Keratinocyte (primary cell): ENCODE results near the gene ATAD1. TPM values are rescaled to one million over a fixed set of nuclear protein-coding genes. Genes with fewer than 3 reads are reported as not detected.

ENCODE experiments used
- DNase-seq: peaks from one replicate; pipeline ENCODE4 v3.0.0-alpha.2; 2011; ENCODE audit warnings: low read depth, missing footprints, low spot score
- FAIRE-seq: peaks from 2 replicates; lab custom pipeline; 2011; peaks lifted over from hg19 to GRCh38; lab: Jason Lieb, UNC
- H2AFZ ChIP-seq: 2 replicates; pipeline ENCODE4 v1.6.0; 2012; ENCODE audit warnings: low read length, control low read depth, inconsistent platforms; ENCODE audit not compliant: control insufficient read depth
- H3K27ac ChIP-seq: 2 replicates; pipeline ENCODE4 v1.5.1; 2011; ENCODE audit warnings: low read length; ENCODE audit not compliant: control insufficient read depth, insufficient read depth
- H3K27me3 ChIP-seq: 3 replicates; pipeline ENCODE4 v1.6.0; 2011; ENCODE audit warnings: low read length; ENCODE audit not compliant: control insufficient read depth, insufficient read depth; ENCODE audit errors: extremely low read depth
- H3K36me3 ChIP-seq, 2 experiments: 2 replicates in 1 of 2; 3 replicates in 1 of 2; pipeline ENCODE4 v1.5.1; 2011; ENCODE audit warnings: low read length in 2 of 2, mild to moderate bottlenecking in 1 of 2; ENCODE audit not compliant: control insufficient read depth in 2 of 2, insufficient read depth in 2 of 2; ENCODE audit errors: extremely low read depth in 1 of 2
- H3K4me1 ChIP-seq: 3 replicates; pipeline ENCODE4 v1.5.1; 2011; ENCODE audit warnings: low read length; ENCODE audit not compliant: control insufficient read depth, insufficient read depth; ENCODE audit errors: extremely low read depth
- H3K4me2 ChIP-seq: 3 replicates; pipeline ENCODE4 v1.6.0; 2011; ENCODE audit warnings: low read depth, low read length; ENCODE audit not compliant: control insufficient read depth, insufficient read depth; ENCODE audit errors: extremely low read depth
- H3K4me3 ChIP-seq, 3 experiments: fragments of 200-600 bp in 1 of 3; sonication (generic) in 1 of 3; 2 replicates in 2 of 3; 3 replicates in 1 of 3; pipeline ENCODE4 v1.5.1; 2011 to 2016; ENCODE audit warnings: low read length in 3 of 3, mild to moderate bottlenecking in 3 of 3, control low read depth in 2 of 3, inconsistent platforms in 1 of 3, low read depth in 1 of 3, mixed read lengths in 1 of 3, mixed run types in 1 of 3, moderate library complexity in 1 of 3; ENCODE audit not compliant: control insufficient read depth in 2 of 3, insufficient read depth in 2 of 3; ENCODE audit errors: extremely low read depth in 1 of 3
- H3K79me2 ChIP-seq: 2 replicates; pipeline ENCODE4 v1.6.0; 2012; ENCODE audit warnings: low read length; ENCODE audit not compliant: control insufficient read depth, insufficient read depth
- H3K9ac ChIP-seq: 3 replicates; pipeline ENCODE4 v1.6.0; 2011; ENCODE audit warnings: low read length; ENCODE audit not compliant: control insufficient read depth, insufficient read depth; ENCODE audit errors: extremely low read depth
- H3K9me1 ChIP-seq: 3 replicates; pipeline ENCODE4 v1.6.0; 2011; ENCODE audit warnings: low read length; ENCODE audit not compliant: control insufficient read depth, insufficient read depth; ENCODE audit errors: extremely low read depth
- H3K9me3 ChIP-seq: 2 replicates; pipeline ENCODE4 v1.5.1; 2012; ENCODE audit warnings: low read depth, low read length; ENCODE audit not compliant: control insufficient read depth
- H4K20me1 ChIP-seq: 3 replicates; pipeline ENCODE4 v1.6.0; 2011; ENCODE audit warnings: low read length; ENCODE audit not compliant: control insufficient read depth, insufficient read depth; ENCODE audit errors: extremely low read depth
- EZH2 ChIP-seq: IDR thresholded peaks from one replicate; pipeline ENCODE4 v1.6.1; 2012; ENCODE audit warnings: inconsistent platforms, mild to moderate bottlenecking, low read length, moderate library complexity
- dilution Hi-C: fragments of 300-500 bp; cut with MboI; formaldehyde crosslinking; loops from one replicate; pipeline ENCODE4 v1.7.0; 2020; ENCODE audit warnings: low sequenced_read_pairs; ENCODE audit not compliant: extremely low pct_ligation_motif_present
- polyA plus RNA-seq, 5 experiments: library from polyadenylated mRNA; depleted of rRNA in 3 of 5; stranded (reverse) in 3 of 5; stranded (forward) in 1 of 5; unstranded in 1 of 5; fragments of >200 nt; gene quantifications; 1 replicate in 1 of 5; 2 replicates in 3 of 5; 3 replicates in 1 of 5; pipeline versions ENCODE4 v1.2.1 to v1.2.3, GENCODE V29; 2011 to 2012; ENCODE audit warnings: missing spikeins in 2 of 5, low read depth in 1 of 5, low replicate concordance in 1 of 5
- TF ChIP-seq, protein P1 (sequence below), 3 experiments: IDR thresholded peaks in 1 of 3; conservative IDR thresholded peaks in 1 of 3; optimal IDR thresholded peaks in 1 of 3; 2 replicates in 2 of 3; 3 replicates in 1 of 3; pipeline versions ENCODE3 to v1.5.1; 2011; ENCODE audit warnings: low read length in 3 of 3, mild to moderate bottlenecking in 3 of 3, moderate library complexity in 2 of 3, control low read depth in 1 of 3, inconsistent platforms in 1 of 3; ENCODE audit not compliant: insufficient read depth in 2 of 3; ENCODE audit errors: extremely low read depth in 1 of 3

ATAD1 gene
- polyA plus RNA-seq, 1 donor (not counting 4 experiments of a cell fraction or from before 2014, with no cell fraction given), result 51.0 TPM

DNA sequence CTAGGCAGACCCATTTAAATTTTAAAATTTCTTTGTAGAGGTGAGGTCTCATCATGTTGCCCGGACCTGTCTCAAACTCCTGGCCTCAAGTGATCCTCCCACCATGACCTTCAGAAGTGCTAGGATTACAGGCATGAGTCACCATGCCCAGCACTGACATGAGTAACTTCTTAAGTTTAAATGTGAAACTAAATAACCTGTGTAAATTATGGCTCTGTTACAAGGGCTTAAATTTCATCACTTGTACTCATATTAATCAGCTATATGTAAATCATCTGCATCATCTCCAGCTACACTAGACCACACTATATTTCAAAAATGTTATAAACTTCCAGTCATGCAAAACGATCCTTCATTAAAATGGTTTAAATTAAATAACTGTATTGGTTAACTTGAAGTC lies 56.1 kb downstream of the ATAD1 start:
- no peak for FAIRE-seq
- TF ChIP-seq EZH2, result no peak
- TF ChIP-seq, protein P1, sequence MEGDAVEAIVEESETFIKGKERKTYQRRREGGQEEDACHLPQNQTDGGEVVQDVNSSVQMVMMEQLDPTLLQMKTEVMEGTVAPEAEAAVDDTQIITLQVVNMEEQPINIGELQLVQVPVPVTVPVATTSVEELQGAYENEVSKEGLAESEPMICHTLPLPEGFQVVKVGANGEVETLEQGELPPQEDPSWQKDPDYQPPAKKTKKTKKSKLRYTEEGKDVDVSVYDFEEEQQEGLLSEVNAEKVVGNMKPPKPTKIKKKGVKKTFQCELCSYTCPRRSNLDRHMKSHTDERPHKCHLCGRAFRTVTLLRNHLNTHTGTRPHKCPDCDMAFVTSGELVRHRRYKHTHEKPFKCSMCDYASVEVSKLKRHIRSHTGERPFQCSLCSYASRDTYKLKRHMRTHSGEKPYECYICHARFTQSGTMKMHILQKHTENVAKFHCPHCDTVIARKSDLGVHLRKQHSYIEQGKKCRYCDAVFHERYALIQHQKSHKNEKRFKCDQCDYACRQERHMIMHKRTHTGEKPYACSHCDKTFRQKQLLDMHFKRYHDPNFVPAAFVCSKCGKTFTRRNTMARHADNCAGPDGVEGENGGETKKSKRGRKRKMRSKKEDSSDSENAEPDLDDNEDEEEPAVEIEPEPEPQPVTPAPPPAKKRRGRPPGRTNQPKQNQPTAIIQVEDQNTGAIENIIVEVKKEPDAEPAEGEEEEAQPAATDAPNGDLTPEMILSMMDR (optimal IDR thresholded peaks at IDR 0.05 in 1 of 3, IDR thresholded peaks at IDR 0.05 in 1 of 3, conservative IDR thresholded peaks at IDR 0.05 in 1 of 3; ENCODE audit: extremely low read depth in 1 of 3, insufficient read depth in 2 of 3, low read length in 3 of 3), result no peak
- no peak for DNase-seq

GRCh38 chr10:87761153-87761552 lies 56.9 kb downstream of the ATAD1 start:
- Histone ChIP-seq H3K9ac (no peak overlapping the region), H3K4me2 (no peak overlapping the region), H3K36me3 (peaks cover 1 to 4% of the 10 kb centered on the region in 2 experiments), H3K4me1 (peaks cover 5% of the 10 kb centered on the region), H3K9me3 (no peaks in the 10 kb centered on the region), H4K20me1 (no peaks in the 10 kb centered on the region), H2AFZ (no peak overlapping the region), H3K27me3 (no peaks in the 10 kb centered on the region), H3K9me1 (no peaks in the 10 kb centered on the region), H3K79me2 (no peaks in the 10 kb centered on the region), H3K27ac (no peak overlapping the region), H3K4me3 (no peak overlapping the region)
- no peak for DNase-seq
- FAIRE-seq, result no peak
- dilution Hi-C loops, result no loop called here
- no peak for TF ChIP-seq EZH2
- TF ChIP-seq, protein P1 (optimal IDR thresholded peaks at IDR 0.05 in 1 of 3, IDR thresholded peaks at IDR 0.05 in 1 of 3, conservative IDR thresholded peaks at IDR 0.05 in 1 of 3; ENCODE audit: extremely low read depth in 1 of 3, insufficient read depth in 2 of 3, low read length in 3 of 3), result no peak

More for the DNA sequence above, 56.1 kb downstream of the ATAD1 start:
- no peak overlapping the region for H3K27ac ChIP-seq
- H3K9me3 ChIP-seq, result no peaks in the 10 kb centered on the region
- no peaks in the 10 kb centered on the region for H3K9me1 ChIP-seq
- peak overlapping the region; percentile 29 for H3K4me2 ChIP-seq
- no peaks in the 10 kb centered on the region for H3K79me2 ChIP-seq
- H4K20me1 ChIP-seq, result no peaks in the 10 kb centered on the region
- no peak overlapping the region for H3K9ac ChIP-seq
- peaks cover 5% of the 10 kb centered on the region for H3K4me1 ChIP-seq
- peaks cover 1 to 4% of the 10 kb centered on the region in 2 experiments for H3K36me3 ChIP-seq
- no peak overlapping the region for H3K4me3 ChIP-seq
- no peaks in the 10 kb centered on the region for H3K27me3 ChIP-seq
- dilution Hi-C loops, result no loop called here
- no peak overlapping the region for H2AFZ ChIP-seq
